Liver (tissue), 10 donors: ENCODE measurements around the gene DNAJC10. TPM values are rescaled to one million over a fixed set of nuclear protein-coding genes. Genes with fewer than 3 reads are reported as not detected.

Experiments used
- DNase-seq: peaks from one replicate; pipeline ENCODE4 v3.0.0-alpha.2; 2017; ENCODE audit warnings: low spot score
- H3K27ac ChIP-seq, 2 donors: one replicate each; pipeline ENCODE4 v1.7.0; 2013; ENCODE audit warnings: inconsistent platforms in 2 of 2, low read length in 2 of 2, control low read depth in 1 of 2, low read depth in 1 of 2, mild to moderate bottlenecking in 1 of 2
- H3K27me3 ChIP-seq, 4 donors: one replicate each; pipeline versions ENCODE4 v1.6.1 to v1.7.0; 2013; ENCODE audit warnings: low read length in 3 of 4, inconsistent platforms in 1 of 4, mild to moderate bottlenecking in 1 of 4, moderate library complexity in 1 of 4; ENCODE audit not compliant: control insufficient read depth in 4 of 4, insufficient read depth in 4 of 4
- H3K36me3 ChIP-seq, 4 donors: one replicate each; pipeline versions ENCODE4 v1.6.1 to v1.7.0; 2013; ENCODE audit warnings: low read length in 3 of 4, mild to moderate bottlenecking in 3 of 4, low read depth in 1 of 4, moderate library complexity in 1 of 4; ENCODE audit not compliant: control insufficient read depth in 4 of 4, insufficient read depth in 3 of 4
- H3K4me1 ChIP-seq, 4 donors: one replicate each; pipeline versions ENCODE4 v1.6.1 to v1.7.0; 2013; ENCODE audit warnings: low read length in 3 of 4, mild to moderate bottlenecking in 3 of 4, moderate library complexity in 1 of 4; ENCODE audit not compliant: control insufficient read depth in 4 of 4, insufficient read depth in 4 of 4
- H3K4me3 ChIP-seq, 3 donors: one replicate each; pipeline versions ENCODE4 v1.6.1 to v1.7.0; 2013; ENCODE audit warnings: low read length in 3 of 3, control low read depth in 1 of 3, low read depth in 1 of 3, mild to moderate bottlenecking in 1 of 3
- H3K9ac ChIP-seq, 2 donors: one replicate each; pipeline ENCODE4 v1.7.0; 2013; ENCODE audit warnings: low read length in 2 of 2, mild to moderate bottlenecking in 2 of 2, moderate library complexity in 2 of 2, control low read depth in 1 of 2, low read depth in 1 of 2
- H3K9me3 ChIP-seq, 4 donors: one replicate each; pipeline versions ENCODE4 v1.6.1 to v1.7.0; 2013; ENCODE audit warnings: low read length in 3 of 4; ENCODE audit not compliant: control insufficient read depth in 4 of 4
- EGR1 ChIP-seq, 2 donors: IDR thresholded peaks; 2 replicates each; pipeline ENCODE4 v1.6.1; 2016 to 2018; ENCODE audit warnings: antibody characterized with exemption in 2 of 2, low read depth in 2 of 2
- FOXA1 ChIP-seq: IDR thresholded peaks from 2 replicates; pipeline ENCODE4 v1.6.1; 2016; ENCODE audit warnings: antibody characterized with exemption
- FOXA2 ChIP-seq: IDR thresholded peaks from 2 replicates; pipeline ENCODE4 v1.6.1; 2016; ENCODE audit warnings: antibody characterized with exemption
- HNF4A ChIP-seq, 2 donors: conservative IDR thresholded peaks; 2 replicates each; pipeline ENCODE4 v1.6.1; 2016; ENCODE audit warnings: antibody characterized with exemption in 2 of 2, mild to moderate bottlenecking in 2 of 2
- HNF4G ChIP-seq: IDR thresholded peaks from 2 replicates; pipeline ENCODE4 v1.6.1; 2016; ENCODE audit warnings: antibody characterized with exemption
- NR2F2 ChIP-seq: IDR thresholded peaks from 2 replicates; pipeline ENCODE4 v1.6.1; 2016; ENCODE audit warnings: antibody characterized with exemption
- RAD21 ChIP-seq, 2 donors: IDR thresholded peaks; 2 replicates each; pipeline ENCODE4 v1.6.1; 2016; ENCODE audit warnings: antibody characterized with exemption in 2 of 2, mild to moderate bottlenecking in 2 of 2
- RXRA ChIP-seq, 2 donors: IDR thresholded peaks; 2 replicates each; pipeline ENCODE4 v1.6.1; 2017 to 2018; ENCODE audit warnings: antibody characterized with exemption in 2 of 2, mild to moderate bottlenecking in 1 of 2
- SP1 ChIP-seq: IDR thresholded peaks from 2 replicates; pipeline ENCODE4 v1.6.1; 2018; ENCODE audit warnings: antibody characterized with exemption, mild to moderate bottlenecking
- YY1 ChIP-seq: IDR thresholded peaks from 2 replicates; pipeline ENCODE4 v1.6.1; 2016; ENCODE audit warnings: antibody characterized with exemption, mild to moderate bottlenecking
- WGBS: extraction: QIAGEN DNeasy Blood & Tissue Kit; methylation state at CpG from one replicate; pipeline ENCODE4 v1.1.7; 2013; 5-methylcytosine and 5-hydroxymethylcytosine counted together
- polyA plus RNA-seq, 2 donors: library from polyadenylated mRNA; stranded (reverse) in 1 of 2; unstranded in 1 of 2; fragments of 200-250 nt in 1 of 2; fragments of >200 nt in 1 of 2; fragmentation: Nextera tagmentation in 1 of 2; extraction: Ambion mirVana in 1 of 2; gene quantifications; one replicate each; pipeline versions ENCODE4 v1.2.1 to v1.2.3, GENCODE V29; 2013 to 2015
- small RNA-seq: library from RNA; depleted of rRNA; stranded (forward); fragments of <200 nt; gene quantifications from one replicate; pipeline ENCODE3, GENCODE V24; 2014
- total RNA-seq, 2 donors: library from RNA; depleted of rRNA; stranded (reverse); fragments of >200 nt; gene quantifications; one replicate each; pipeline ENCODE4 v1.2.3, GENCODE V29; 2014
- TF ChIP-seq, protein P1 (sequence below): IDR thresholded peaks from 2 replicates; pipeline ENCODE4 v1.6.1; 2016; ENCODE audit warnings: antibody characterized with exemption
- TF ChIP-seq, protein P2 (sequence below): IDR thresholded peaks from 2 replicates; pipeline ENCODE4 v1.6.1; 2016; ENCODE audit warnings: antibody characterized with exemption
- TF ChIP-seq, protein P3 (sequence below): IDR thresholded peaks from 2 replicates; pipeline ENCODE4 v1.6.1; 2016; ENCODE audit warnings: antibody characterized with exemption
- TF ChIP-seq, protein P4 (sequence below): fragments of 150-350 bp; IDR thresholded peaks from 2 replicates; pipeline ENCODE4 v1.5.1; 2017; ENCODE audit warnings: improper control_type of control experiment, low read depth, low read length; ENCODE audit not compliant: missing input control
- TF ChIP-seq, protein P5 (sequence below): IDR thresholded peaks from 2 replicates; pipeline ENCODE4 v1.6.1; 2016; ENCODE audit warnings: antibody characterized with exemption, mild to moderate bottlenecking
- donor health status: healthy.
- donor health status: healthy.
- donor health status: healthy.
- donor health status: healthy.
- donor health status: healthy.

DNAJC10 gene
- total and polyA plus RNA-seq, 4 donors: 16.3 to 46.4 (median 21.2) TPM

DNA sequence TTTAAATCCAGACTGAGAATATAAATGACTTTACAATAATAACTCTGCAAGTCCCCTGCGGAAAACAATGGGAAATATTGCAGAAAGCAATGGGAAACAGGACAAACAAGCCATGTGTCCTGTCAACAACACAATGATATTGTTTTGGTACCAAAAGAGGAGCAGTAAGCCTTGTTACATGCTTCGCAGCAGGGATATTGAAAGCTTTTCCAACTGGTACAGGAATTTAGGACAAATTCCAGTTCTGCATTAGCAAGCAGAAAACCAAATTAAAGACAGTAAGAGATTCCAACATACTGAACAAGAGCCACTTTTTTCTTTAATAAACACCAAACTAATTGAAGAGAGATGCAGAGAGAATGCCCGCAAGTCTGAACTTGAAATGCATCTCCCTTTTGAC, 120.4 kb downstream of the DNAJC10 start:
- WGBS: 97% methylated on average over 3 of the region's 3 CpGs
- H3K4me1 ChIP-seq: no peaks in the 10 kb centered on the region
- no peak for TF ChIP-seq YY1
- TF ChIP-seq RXRA (IDR thresholded peaks at IDR 0.05): no peak
- TF ChIP-seq RAD21 (IDR thresholded peaks at IDR 0.05): no peak
- no peak for TF ChIP-seq EGR1 (IDR thresholded peaks at IDR 0.05; ENCODE audit: low read depth in 2 of 2)
- TF ChIP-seq, protein P1, sequence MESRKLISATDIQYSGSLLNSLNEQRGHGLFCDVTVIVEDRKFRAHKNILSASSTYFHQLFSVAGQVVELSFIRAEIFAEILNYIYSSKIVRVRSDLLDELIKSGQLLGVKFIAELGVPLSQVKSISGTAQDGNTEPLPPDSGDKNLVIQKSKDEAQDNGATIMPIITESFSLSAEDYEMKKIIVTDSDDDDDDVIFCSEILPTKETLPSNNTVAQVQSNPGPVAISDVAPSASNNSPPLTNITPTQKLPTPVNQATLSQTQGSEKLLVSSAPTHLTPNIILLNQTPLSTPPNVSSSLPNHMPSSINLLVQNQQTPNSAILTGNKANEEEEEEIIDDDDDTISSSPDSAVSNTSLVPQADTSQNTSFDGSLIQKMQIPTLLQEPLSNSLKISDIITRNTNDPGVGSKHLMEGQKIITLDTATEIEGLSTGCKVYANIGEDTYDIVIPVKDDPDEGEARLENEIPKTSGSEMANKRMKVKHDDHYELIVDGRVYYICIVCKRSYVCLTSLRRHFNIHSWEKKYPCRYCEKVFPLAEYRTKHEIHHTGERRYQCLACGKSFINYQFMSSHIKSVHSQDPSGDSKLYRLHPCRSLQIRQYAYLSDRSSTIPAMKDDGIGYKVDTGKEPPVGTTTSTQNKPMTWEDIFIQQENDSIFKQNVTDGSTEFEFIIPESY: no peak
- TF ChIP-seq FOXA2: no peak
- no peak for TF ChIP-seq FOXA1
- TF ChIP-seq, protein P2, sequence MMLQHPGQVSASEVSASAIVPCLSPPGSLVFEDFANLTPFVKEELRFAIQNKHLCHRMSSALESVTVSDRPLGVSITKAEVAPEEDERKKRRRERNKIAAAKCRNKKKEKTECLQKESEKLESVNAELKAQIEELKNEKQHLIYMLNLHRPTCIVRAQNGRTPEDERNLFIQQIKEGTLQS: no peak
- no peak for TF ChIP-seq HNF4G
- TF ChIP-seq, protein P3, sequence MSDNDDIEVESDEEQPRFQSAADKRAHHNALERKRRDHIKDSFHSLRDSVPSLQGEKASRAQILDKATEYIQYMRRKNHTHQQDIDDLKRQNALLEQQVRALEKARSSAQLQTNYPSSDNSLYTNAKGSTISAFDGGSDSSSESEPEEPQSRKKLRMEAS: no peak
- no peak for TF ChIP-seq NR2F2
- TF ChIP-seq, protein P4, sequence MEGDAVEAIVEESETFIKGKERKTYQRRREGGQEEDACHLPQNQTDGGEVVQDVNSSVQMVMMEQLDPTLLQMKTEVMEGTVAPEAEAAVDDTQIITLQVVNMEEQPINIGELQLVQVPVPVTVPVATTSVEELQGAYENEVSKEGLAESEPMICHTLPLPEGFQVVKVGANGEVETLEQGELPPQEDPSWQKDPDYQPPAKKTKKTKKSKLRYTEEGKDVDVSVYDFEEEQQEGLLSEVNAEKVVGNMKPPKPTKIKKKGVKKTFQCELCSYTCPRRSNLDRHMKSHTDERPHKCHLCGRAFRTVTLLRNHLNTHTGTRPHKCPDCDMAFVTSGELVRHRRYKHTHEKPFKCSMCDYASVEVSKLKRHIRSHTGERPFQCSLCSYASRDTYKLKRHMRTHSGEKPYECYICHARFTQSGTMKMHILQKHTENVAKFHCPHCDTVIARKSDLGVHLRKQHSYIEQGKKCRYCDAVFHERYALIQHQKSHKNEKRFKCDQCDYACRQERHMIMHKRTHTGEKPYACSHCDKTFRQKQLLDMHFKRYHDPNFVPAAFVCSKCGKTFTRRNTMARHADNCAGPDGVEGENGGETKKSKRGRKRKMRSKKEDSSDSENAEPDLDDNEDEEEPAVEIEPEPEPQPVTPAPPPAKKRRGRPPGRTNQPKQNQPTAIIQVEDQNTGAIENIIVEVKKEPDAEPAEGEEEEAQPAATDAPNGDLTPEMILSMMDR: no peak
- no peak for TF ChIP-seq SP1
- no peak for TF ChIP-seq HNF4A (conservative IDR thresholded peaks at IDR 0.05)
- TF ChIP-seq, protein P5, sequence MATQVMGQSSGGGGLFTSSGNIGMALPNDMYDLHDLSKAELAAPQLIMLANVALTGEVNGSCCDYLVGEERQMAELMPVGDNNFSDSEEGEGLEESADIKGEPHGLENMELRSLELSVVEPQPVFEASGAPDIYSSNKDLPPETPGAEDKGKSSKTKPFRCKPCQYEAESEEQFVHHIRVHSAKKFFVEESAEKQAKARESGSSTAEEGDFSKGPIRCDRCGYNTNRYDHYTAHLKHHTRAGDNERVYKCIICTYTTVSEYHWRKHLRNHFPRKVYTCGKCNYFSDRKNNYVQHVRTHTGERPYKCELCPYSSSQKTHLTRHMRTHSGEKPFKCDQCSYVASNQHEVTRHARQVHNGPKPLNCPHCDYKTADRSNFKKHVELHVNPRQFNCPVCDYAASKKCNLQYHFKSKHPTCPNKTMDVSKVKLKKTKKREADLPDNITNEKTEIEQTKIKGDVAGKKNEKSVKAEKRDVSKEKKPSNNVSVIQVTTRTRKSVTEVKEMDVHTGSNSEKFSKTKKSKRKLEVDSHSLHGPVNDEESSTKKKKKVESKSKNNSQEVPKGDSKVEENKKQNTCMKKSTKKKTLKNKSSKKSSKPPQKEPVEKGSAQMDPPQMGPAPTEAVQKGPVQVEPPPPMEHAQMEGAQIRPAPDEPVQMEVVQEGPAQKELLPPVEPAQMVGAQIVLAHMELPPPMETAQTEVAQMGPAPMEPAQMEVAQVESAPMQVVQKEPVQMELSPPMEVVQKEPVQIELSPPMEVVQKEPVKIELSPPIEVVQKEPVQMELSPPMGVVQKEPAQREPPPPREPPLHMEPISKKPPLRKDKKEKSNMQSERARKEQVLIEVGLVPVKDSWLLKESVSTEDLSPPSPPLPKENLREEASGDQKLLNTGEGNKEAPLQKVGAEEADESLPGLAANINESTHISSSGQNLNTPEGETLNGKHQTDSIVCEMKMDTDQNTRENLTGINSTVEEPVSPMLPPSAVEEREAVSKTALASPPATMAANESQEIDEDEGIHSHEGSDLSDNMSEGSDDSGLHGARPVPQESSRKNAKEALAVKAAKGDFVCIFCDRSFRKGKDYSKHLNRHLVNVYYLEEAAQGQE: no peak
- H3K27ac ChIP-seq: no peak overlapping the region
- H3K9ac ChIP-seq: no peak overlapping the region
- no peak overlapping the region for H3K4me3 ChIP-seq
- H3K9me3 ChIP-seq: no peaks in the 10 kb centered on the region
- H3K27me3 ChIP-seq: no peaks in the 10 kb centered on the region
- no peaks in the 10 kb centered on the region for H3K36me3 ChIP-seq
- no peak for DNase-seq

Small RNAs within 50 kb of the gene (small RNA-seq; reads per million reads assigned to genes)
- gene RF00019: not detected

Other genes with a start within 250 kb of the DNAJC10 start
- gene FRZB, start 150.4 kb downstream of the DNAJC10 start, total RNA-seq: under 1 TPM; 0.17 to 0.47 TPM
- gene FRZB, start 150.4 kb downstream of the DNAJC10 start, polyA plus RNA-seq: 1 to 10 TPM in 1 of 2 donors, under 1 TPM in 1; 0.61 to 1.0 TPM